Parathyroid adenoma (tissue), 2 donors: Measurements from ENCODE around the gene PBX1.

Source experiments
- H2AFZ ChIP-seq: fragments of 300-600 bp; sonication (generic); one replicate; pipeline ENCODE4 v1.7.0; 2017; ENCODE audit warnings: antibody characterized with exemption, mild to moderate bottlenecking
- H3K27ac ChIP-seq: fragments of 300-600 bp; sonication (generic); one replicate; pipeline ENCODE4 v1.7.0; 2017
- H3K27me3 ChIP-seq: fragments of 300-600 bp; sonication (generic); one replicate; pipeline ENCODE4 v1.7.0; 2017; ENCODE audit warnings: low read length; ENCODE audit not compliant: control insufficient read depth, insufficient read depth
- H3K36me3 ChIP-seq: fragments of 300-600 bp; sonication (generic); one replicate; pipeline ENCODE4 v1.7.0; 2017; ENCODE audit warnings: low read length; ENCODE audit not compliant: control insufficient read depth, insufficient read depth
- H3K4me1 ChIP-seq: fragments of 300-600 bp; sonication (generic); one replicate; pipeline ENCODE4 v1.7.0; 2017; ENCODE audit warnings: control low read depth
- H3K4me2 ChIP-seq: fragments of 300-600 bp; sonication (generic); one replicate; pipeline ENCODE4 v1.7.0; 2017; ENCODE audit warnings: low read length
- H3K4me3 ChIP-seq: fragments of 300-600 bp; sonication (generic); one replicate; pipeline ENCODE4 v1.7.0; 2017; ENCODE audit warnings: low read depth, low read length
- H3K79me2 ChIP-seq: fragments of 300-600 bp; sonication (generic); one replicate; pipeline ENCODE4 v1.7.0; 2017; ENCODE audit warnings: control low read depth
- H3K9ac ChIP-seq: fragments of 300-600 bp; sonication (generic); one replicate; pipeline ENCODE4 v1.7.0; 2017; ENCODE audit warnings: mild to moderate bottlenecking
- H3K9me3 ChIP-seq: fragments of 300-600 bp; sonication (generic); one replicate; pipeline ENCODE4 v1.7.0; 2017; ENCODE audit warnings: low read length; ENCODE audit not compliant: control insufficient read depth
- CTCF ChIP-seq: fragments of 300-600 bp; sonication (generic); IDR thresholded peaks from one replicate; pipeline ENCODE4 v1.7.0; 2017; ENCODE audit warnings: antibody characterized with exemption, mild to moderate bottlenecking
- donor health status: primary hyperparathyroidism.

Gene PBX1

GRCh38 chr1:164560556-164560955 is 1.6 kb downstream of the PBX1 start:
- H3K9me3 ChIP-seq = no peaks in the 10 kb centered on the region
- peaks cover 5% of the 10 kb centered on the region for H3K4me1 ChIP-seq
- H2AFZ ChIP-seq = no peak overlapping the region
- H3K36me3 ChIP-seq = no peaks in the 10 kb centered on the region
- H3K4me2 ChIP-seq = peak overlapping the region; percentile 82
- TF ChIP-seq CTCF = no peak
- no peak overlapping the region for H3K9ac ChIP-seq
- no peaks in the 10 kb centered on the region for H3K27me3 ChIP-seq
- peaks cover 5% of the 10 kb centered on the region for H3K79me2 ChIP-seq
- peak overlapping the region; percentile 82 for H3K27ac ChIP-seq
- H3K4me3 ChIP-seq = peak overlapping the region; percentile 65

- peak overlapping the region; percentile 82 for H3K27ac ChIP-seq
- H3K36me3 ChIP-seq = no peaks in the 10 kb centered on the region
- H3K9me3 ChIP-seq = no peaks in the 10 kb centered on the region
- H3K4me3 ChIP-seq = peak overlapping the region; percentile 65
- H2AFZ ChIP-seq = no peak overlapping the region
- H3K4me2 ChIP-seq = peak overlapping the region; percentile 82
- no peaks in the 10 kb centered on the region for H3K27me3 ChIP-seq
- no peak for TF ChIP-seq CTCF
- H3K9ac ChIP-seq = no peak overlapping the region
- H3K79me2 ChIP-seq = peaks cover 7% of the 10 kb centered on the region
- peaks cover 5% of the 10 kb centered on the region for H3K4me1 ChIP-seq
Measured at GRCh38 chr1:164561007-164561406, 2.0 kb downstream of the PBX1 start.

- Histone ChIP-seq H3K4me1 (peaks cover 5% of the 10 kb centered on the region), H3K27me3 (no peaks in the 10 kb centered on the region), H3K79me2 (peaks cover 9% of the 10 kb centered on the region), H2AFZ (no peak overlapping the region), H3K9ac (no peak overlapping the region), H3K36me3 (no peaks in the 10 kb centered on the region), H3K27ac (peak overlapping the region; percentile 82), H3K4me2 (peak overlapping the region; percentile 82), H3K4me3 (peak overlapping the region; percentile 65), H3K9me3 (no peaks in the 10 kb centered on the region)
- no peak for TF ChIP-seq CTCF
Measured at GRCh38 chr1:164561472-164561871, 2.5 kb downstream of the PBX1 start.

GRCh38 chr1:164562061-164562460 is 3.1 kb downstream of the PBX1 start:
- Histone ChIP-seq H3K36me3 (no peaks in the 10 kb centered on the region), H3K4me3 (no peak overlapping the region), H2AFZ (no peak overlapping the region), H3K27ac (no peak overlapping the region), H3K4me1 (peaks cover 5% of the 10 kb centered on the region), H3K9me3 (no peaks in the 10 kb centered on the region), H3K4me2 (peak overlapping the region; percentile 32), H3K79me2 (peaks cover 12% of the 10 kb centered on the region), H3K27me3 (no peaks in the 10 kb centered on the region), H3K9ac (no peak overlapping the region)
- no peak for TF ChIP-seq CTCF

- Histone ChIP-seq H3K79me2 (peaks cover 12% of the 10 kb centered on the region), H3K4me3 (peak overlapping the region; percentile 25), H3K36me3 (no peaks in the 10 kb centered on the region), H3K9me3 (no peaks in the 10 kb centered on the region), H3K9ac (no peak overlapping the region), H3K4me2 (peak overlapping the region; percentile 32), H3K27me3 (no peaks in the 10 kb centered on the region), H3K4me1 (peaks cover 5% of the 10 kb centered on the region), H2AFZ (no peak overlapping the region), H3K27ac (no peak overlapping the region)
- no peak for TF ChIP-seq CTCF
Measured at GRCh38 chr1:164562511-164562910, 3.5 kb downstream of the PBX1 start.
